NCI-H1436 treated with DMSO at 0.1 percent for 48 hours (cell line): Measurements from ENCODE around the gene LAMB1.
"Not testable (repeated sequence)": the region's sequence is repeated elsewhere in the genome, so short reads cannot be mapped to it uniquely, and the experiment has no call there.

Source experiments
- DNase-seq: peaks from one replicate; lab custom pipeline; 2025; lab: John Stamatoyannopoulos, UW

LAMB1 gene

GRCh38 chr7:107971613-107972012, 31.3 kb downstream of the LAMB1 start:
- DNase-seq = no peak

GRCh38 chr7:107971100-107971499, 31.9 kb downstream of the LAMB1 start:
- DNase-seq = no peak

- no peak for DNase-seq
Observed at GRCh38 chr7:107969856-107970255, 33.1 kb downstream of the LAMB1 start.

GRCh38 chr7:107968449-107968848, 34.5 kb downstream of the LAMB1 start:
- no peak for DNase-seq

- no peak for DNase-seq
Observed at GRCh38 chr7:107967420-107967819, 35.5 kb downstream of the LAMB1 start.

GRCh38 chr7:107966711-107967110, 36.2 kb downstream of the LAMB1 start:
- no peak for DNase-seq

- no peak for DNase-seq
Observed at GRCh38 chr7:107964510-107964909, 38.5 kb downstream of the LAMB1 start.

- no peak for DNase-seq
Observed at GRCh38 chr7:107962817-107963216, 40.1 kb downstream of the LAMB1 start.

- DNase-seq = no peak
Observed at GRCh38 chr7:107961405-107961804, 41.6 kb downstream of the LAMB1 start.

GRCh38 chr7:107960272-107960671, 42.7 kb downstream of the LAMB1 start:
- DNase-seq = no peak

- DNase-seq = no peak
Observed at GRCh38 chr7:107959527-107959898, 43.4 kb downstream of the LAMB1 start.

GRCh38 chr7:107958764-107959526, 44.0 kb downstream of the LAMB1 start:
- no peak for DNase-seq

GRCh38 chr7:107957436-107957835, 45.5 kb downstream of the LAMB1 start:
- DNase-seq = no peak

GRCh38 chr7:107956950-107957349, 46.0 kb downstream of the LAMB1 start:
- not testable (repeated sequence) for DNase-seq

- DNase-seq = no peak
Observed at GRCh38 chr7:107955394-107955793, 47.6 kb downstream of the LAMB1 start.

GRCh38 chr7:107953924-107954303, 49.0 kb downstream of the LAMB1 start:
- no peak for DNase-seq

- DNase-seq = no peak
Observed at GRCh38 chr7:107953265-107953923, 49.6 kb downstream of the LAMB1 start.

- no peak for DNase-seq
Observed at GRCh38 chr7:107951896-107952295, 51.1 kb downstream of the LAMB1 start.

GRCh38 chr7:107951172-107951787, 51.7 kb downstream of the LAMB1 start:
- no peak for DNase-seq

GRCh38 chr7:107949443-107949935, 53.5 kb downstream of the LAMB1 start:
- DNase-seq = no peak

GRCh38 chr7:107948645-107949442, 54.1 kb downstream of the LAMB1 start:
- DNase-seq = no peak

GRCh38 chr7:107946881-107947280, 56.1 kb downstream of the LAMB1 start:
- DNase-seq = no peak
